ENCODE measurements around the gene NTRK2.

NTRK2 gene

GRCh38 chr9:85004818-85005413 lies 335.4 kb downstream of the NTRK2 start:
- Histone ChIP-seq H3K9me3 (ENCODE audit: control insufficient read depth, insufficient read depth, low read length) (no peaks in the 10 kb centered on the region), H3K4me1 (ENCODE audit: control insufficient read depth, insufficient read depth, low read length) (no peaks in the 10 kb centered on the region; the same call in 1 of the 2 replicates), H3K36me3 (ENCODE audit: control insufficient read depth, insufficient read depth, low read length) (no peaks in the 10 kb centered on the region), H3K4me3 (ENCODE audit: low read length) (no peak overlapping the region), H3K27me3 (ENCODE audit: control insufficient read depth, insufficient read depth, low read length) (no peaks in the 10 kb centered on the region), H3K27ac (ENCODE audit: low read length) (no peak overlapping the region)
- no CpG with 5 or more reads among the region's 3 CpGs for WGBS (ENCODE audit: insufficient coverage, insufficient read length)
- no peak for DNase-seq (ENCODE audit: low read depth, low spot score)

- DNase-seq (ENCODE audit: low read depth, low spot score): no peak
- Histone ChIP-seq H3K36me3 (ENCODE audit: control insufficient read depth, insufficient read depth, low read length) (no peaks in the 10 kb centered on the region), H3K27me3 (ENCODE audit: control insufficient read depth, insufficient read depth, low read length) (no peaks in the 10 kb centered on the region), H3K27ac (ENCODE audit: low read length) (no peak overlapping the region), H3K9me3 (ENCODE audit: control insufficient read depth, insufficient read depth, low read length) (no peaks in the 10 kb centered on the region), H3K4me3 (ENCODE audit: low read length) (no peak overlapping the region), H3K4me1 (ENCODE audit: control insufficient read depth, insufficient read depth, low read length) (no peaks in the 10 kb centered on the region; the same call in 1 of the 2 replicates)
- WGBS (ENCODE audit: insufficient coverage, insufficient read length): no CpG with 5 or more reads among the region's 1 CpG
Observed at GRCh38 chr9:85007748-85008147, 338.2 kb downstream of the NTRK2 start.

DNA sequence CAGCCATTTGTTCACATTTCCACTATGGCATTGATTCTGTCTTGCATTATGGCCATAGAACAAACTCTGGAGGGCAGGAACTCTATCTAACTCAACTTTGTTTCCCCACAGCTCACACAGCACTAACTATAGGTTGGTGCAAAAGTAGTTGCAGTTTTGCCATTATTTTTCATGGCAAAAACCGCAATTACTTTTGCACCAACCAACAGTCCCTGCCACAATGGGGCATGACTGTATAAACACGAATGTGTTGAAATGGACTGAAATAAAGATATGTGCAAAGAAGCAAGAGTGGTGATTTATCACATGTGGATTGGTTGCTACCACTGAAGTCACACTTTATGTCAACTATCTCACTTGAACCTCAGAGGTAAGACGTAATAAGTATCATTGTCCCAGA lies 338.7 kb downstream of the NTRK2 start:
- no CpG with 5 or more reads among the region's 3 CpGs for WGBS (ENCODE audit: insufficient coverage, insufficient read length)
- no peaks in the 10 kb centered on the region for H3K36me3 ChIP-seq (ENCODE audit: control insufficient read depth, insufficient read depth, low read length)
- H3K9me3 ChIP-seq (ENCODE audit: control insufficient read depth, insufficient read depth, low read length): no peaks in the 10 kb centered on the region

GRCh38 chr9:85009251-85009650 lies 339.7 kb downstream of the NTRK2 start:
- Histone ChIP-seq H3K4me1 (ENCODE audit: control insufficient read depth, insufficient read depth, low read length) (no peaks in the 10 kb centered on the region; the same call in 1 of the 2 replicates), H3K27me3 (ENCODE audit: control insufficient read depth, insufficient read depth, low read length) (no peaks in the 10 kb centered on the region), H3K36me3 (ENCODE audit: control insufficient read depth, insufficient read depth, low read length) (no peaks in the 10 kb centered on the region), H3K27ac (ENCODE audit: low read length) (no peak overlapping the region), H3K9me3 (ENCODE audit: control insufficient read depth, insufficient read depth, low read length) (no peaks in the 10 kb centered on the region), H3K4me3 (ENCODE audit: low read length) (no peak overlapping the region)
- WGBS (ENCODE audit: insufficient coverage, insufficient read length): no CpG with 5 or more reads among the region's 1 CpG
- no peak for DNase-seq (ENCODE audit: low read depth, low spot score)

More for the DNA sequence above, 338.7 kb downstream of the NTRK2 start:
- H3K4me1 ChIP-seq (ENCODE audit: control insufficient read depth, insufficient read depth, low read length): no peaks in the 10 kb centered on the region; the same call in 1 of the 2 replicates
- DNase-seq (ENCODE audit: low read depth, low spot score): no peak
- H3K4me3 ChIP-seq (ENCODE audit: low read length): no peak overlapping the region
- no peak overlapping the region for H3K27ac ChIP-seq (ENCODE audit: low read length)
- no peaks in the 10 kb centered on the region for H3K27me3 ChIP-seq (ENCODE audit: control insufficient read depth, insufficient read depth, low read length)

- DNase-seq (ENCODE audit: low read depth, low spot score): no peak
- no peak overlapping the region for H3K27ac ChIP-seq (ENCODE audit: low read length)
- H3K4me1 ChIP-seq (ENCODE audit: control insufficient read depth, insufficient read depth, low read length): no peaks in the 10 kb centered on the region
- no peaks in the 10 kb centered on the region for H3K36me3 ChIP-seq (ENCODE audit: control insufficient read depth, insufficient read depth, low read length)
- no peaks in the 10 kb centered on the region for H3K27me3 ChIP-seq (ENCODE audit: control insufficient read depth, insufficient read depth, low read length)
- WGBS (ENCODE audit: insufficient coverage, insufficient read length): no CpG with 5 or more reads among the region's 1 CpG
- no peaks in the 10 kb centered on the region for H3K9me3 ChIP-seq (ENCODE audit: control insufficient read depth, insufficient read depth, low read length)
- H3K4me3 ChIP-seq (ENCODE audit: low read length): no peak overlapping the region
Observed at GRCh38 chr9:85013703-85014102, 344.2 kb downstream of the NTRK2 start.

- Histone ChIP-seq H3K4me3 (ENCODE audit: low read length) (no peak overlapping the region), H3K27ac (ENCODE audit: low read length) (no peak overlapping the region), H3K36me3 (ENCODE audit: control insufficient read depth, insufficient read depth, low read length) (no peaks in the 10 kb centered on the region), H3K27me3 (ENCODE audit: control insufficient read depth, insufficient read depth, low read length) (no peaks in the 10 kb centered on the region), H3K9me3 (ENCODE audit: control insufficient read depth, insufficient read depth, low read length) (no peaks in the 10 kb centered on the region), H3K4me1 (ENCODE audit: control insufficient read depth, insufficient read depth, low read length) (no peaks in the 10 kb centered on the region)
- no CpG with 5 or more reads among the region's 7 CpGs for WGBS (ENCODE audit: insufficient coverage, insufficient read length)
- no peak for DNase-seq (ENCODE audit: low read depth, low spot score)
Observed at GRCh38 chr9:85014292-85014691, 344.8 kb downstream of the NTRK2 start.

DNA sequence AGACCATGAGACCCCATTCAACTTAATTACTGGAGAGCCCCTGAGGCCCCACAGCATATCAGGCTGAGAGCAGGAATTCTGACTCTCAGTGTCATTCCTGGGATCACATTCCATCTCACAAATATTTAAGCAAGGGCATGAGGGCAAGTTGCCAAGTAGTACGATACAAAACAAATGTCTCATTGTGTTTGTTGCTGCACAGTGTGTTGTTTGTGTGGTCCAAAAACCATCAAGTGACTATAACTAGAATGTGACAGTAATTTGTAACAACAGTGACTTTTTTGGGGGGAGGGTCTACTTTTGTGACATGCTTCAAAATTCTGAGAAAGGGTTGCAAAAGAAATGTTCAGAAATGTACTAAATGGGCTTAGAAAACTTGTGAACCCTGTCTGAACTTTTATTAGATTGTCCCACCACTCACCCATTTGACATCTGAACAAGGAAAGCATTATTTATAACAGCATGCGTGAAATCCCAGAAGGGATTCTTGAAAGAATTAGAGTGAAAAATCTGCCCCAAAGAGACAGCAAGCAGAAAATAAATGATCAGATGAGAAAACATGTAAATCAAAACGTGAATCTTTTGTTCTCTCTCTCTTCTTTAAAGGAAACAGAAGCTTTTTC lies 347.0 kb downstream of the NTRK2 start:
- DNase-seq (ENCODE audit: low read depth, low spot score): no peak
- no peaks in the 10 kb centered on the region for H3K27me3 ChIP-seq (ENCODE audit: control insufficient read depth, insufficient read depth, low read length)
- H3K27ac ChIP-seq (ENCODE audit: low read length): no peak overlapping the region
- H3K4me1 ChIP-seq (ENCODE audit: control insufficient read depth, insufficient read depth, low read length): no peaks in the 10 kb centered on the region
- H3K4me3 ChIP-seq (ENCODE audit: low read length): no peak overlapping the region
- WGBS (ENCODE audit: insufficient coverage, insufficient read length): no CpG with 5 or more reads among the region's 3 CpGs
- H3K9me3 ChIP-seq (ENCODE audit: control insufficient read depth, insufficient read depth, low read length): no peaks in the 10 kb centered on the region
- no peaks in the 10 kb centered on the region for H3K36me3 ChIP-seq (ENCODE audit: control insufficient read depth, insufficient read depth, low read length)

DNA sequence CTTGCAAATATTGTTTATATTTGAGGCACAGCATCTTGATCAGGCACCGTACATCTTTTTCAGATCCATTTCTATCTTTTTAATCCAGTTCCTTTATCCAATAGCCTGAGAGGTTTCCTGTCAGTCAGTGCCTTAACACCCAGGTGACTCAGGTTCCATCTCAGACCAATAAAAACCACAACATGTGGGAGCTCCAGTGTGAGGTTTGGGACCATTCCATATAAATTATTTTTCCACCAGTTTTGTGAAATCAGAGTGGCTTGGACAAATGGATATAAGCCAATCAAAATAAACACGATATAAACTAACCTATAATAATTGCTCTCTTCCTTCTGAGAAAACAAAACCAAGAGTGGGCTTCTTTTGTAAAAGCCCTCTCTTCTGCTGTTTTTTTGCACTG lies 351.3 kb downstream of the NTRK2 start:
- no peak overlapping the region for H3K27ac ChIP-seq (ENCODE audit: low read length)
- H3K27me3 ChIP-seq (ENCODE audit: control insufficient read depth, insufficient read depth, low read length): no peaks in the 10 kb centered on the region
- no peaks in the 10 kb centered on the region for H3K4me1 ChIP-seq (ENCODE audit: control insufficient read depth, insufficient read depth, low read length)
- DNase-seq (ENCODE audit: low read depth, low spot score): no peak
- H3K36me3 ChIP-seq (ENCODE audit: control insufficient read depth, insufficient read depth, low read length): no peaks in the 10 kb centered on the region
- H3K4me3 ChIP-seq (ENCODE audit: low read length): no peak overlapping the region
- WGBS (ENCODE audit: insufficient coverage, insufficient read length): no CpG with 5 or more reads among the region's 2 CpGs
- no peaks in the 10 kb centered on the region for H3K9me3 ChIP-seq (ENCODE audit: control insufficient read depth, insufficient read depth, low read length)

DNA sequence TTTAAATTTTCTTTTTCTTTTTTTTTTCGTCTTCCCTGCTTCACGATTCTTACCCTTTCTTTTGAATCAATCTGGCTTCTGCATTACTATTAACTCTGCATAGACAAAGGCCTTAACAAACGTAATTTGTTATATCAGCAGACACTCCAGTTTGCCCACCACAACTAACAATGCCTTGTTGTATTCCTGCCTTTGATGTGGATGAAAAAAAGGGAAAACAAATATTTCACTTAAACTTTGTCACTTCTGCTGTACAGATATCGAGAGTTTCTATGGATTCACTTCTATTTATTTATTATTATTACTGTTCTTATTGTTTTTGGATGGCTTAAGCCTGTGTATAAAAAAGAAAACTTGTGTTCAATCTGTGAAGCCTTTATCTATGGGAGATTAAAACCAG lies 352.2 kb downstream of the NTRK2 start:
- Histone ChIP-seq H3K4me3 (ENCODE audit: low read length) (no peak overlapping the region), H3K36me3 (ENCODE audit: control insufficient read depth, insufficient read depth, low read length) (no peaks in the 10 kb centered on the region), H3K27me3 (ENCODE audit: control insufficient read depth, insufficient read depth, low read length) (no peaks in the 10 kb centered on the region), H3K27ac (ENCODE audit: low read length) (no peak overlapping the region), H3K9me3 (ENCODE audit: control insufficient read depth, insufficient read depth, low read length) (no peaks in the 10 kb centered on the region), H3K4me1 (ENCODE audit: control insufficient read depth, insufficient read depth, low read length) (no peaks in the 10 kb centered on the region)
- DNase-seq (ENCODE audit: low read depth, low spot score): no peak
- WGBS (ENCODE audit: insufficient coverage, insufficient read length): no CpG with 5 or more reads among the region's 4 CpGs

- H3K27me3 ChIP-seq (ENCODE audit: control insufficient read depth, insufficient read depth, low read length): no peaks in the 10 kb centered on the region
- H3K27ac ChIP-seq (ENCODE audit: low read length): no peak overlapping the region
- no peaks in the 10 kb centered on the region for H3K36me3 ChIP-seq (ENCODE audit: control insufficient read depth, insufficient read depth, low read length)
- WGBS (ENCODE audit: insufficient coverage, insufficient read length): no CpG with 5 or more reads among the region's 3 CpGs
- H3K4me3 ChIP-seq (ENCODE audit: low read length): no peak overlapping the region
- DNase-seq (ENCODE audit: low read depth, low spot score): no peak
- no peaks in the 10 kb centered on the region for H3K4me1 ChIP-seq (ENCODE audit: control insufficient read depth, insufficient read depth, low read length)
- no peaks in the 10 kb centered on the region for H3K9me3 ChIP-seq (ENCODE audit: control insufficient read depth, insufficient read depth, low read length)
Observed at GRCh38 chr9:85024374-85024773, 354.8 kb downstream of the NTRK2 start.

DNA sequence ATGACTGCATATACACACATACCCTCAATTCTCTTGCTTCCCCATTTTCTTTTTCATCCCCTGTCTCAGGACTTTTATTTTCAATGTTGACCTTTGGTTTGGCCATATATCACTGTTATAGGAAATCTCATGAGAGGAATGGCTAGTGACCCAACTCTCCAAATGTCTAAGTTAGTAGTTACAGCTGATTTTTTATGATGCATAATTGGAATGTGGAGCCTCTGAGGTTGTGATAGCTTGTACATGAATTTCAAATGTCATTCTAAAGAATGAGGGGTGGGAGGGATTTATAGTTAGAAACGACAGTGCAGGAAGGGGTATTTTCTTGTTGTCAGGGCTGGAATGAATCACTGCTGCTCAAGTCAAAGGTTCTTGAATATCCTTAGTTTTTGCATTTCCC lies 356.1 kb downstream of the NTRK2 start:
- WGBS (ENCODE audit: insufficient coverage, insufficient read length): no CpG with 5 or more reads among the region's 1 CpG
- no peak overlapping the region for H3K27ac ChIP-seq (ENCODE audit: low read length)

More for the DNA sequence above, 356.1 kb downstream of the NTRK2 start:
- Histone ChIP-seq H3K4me1 (ENCODE audit: control insufficient read depth, insufficient read depth, low read length) (no peaks in the 10 kb centered on the region), H3K4me3 (ENCODE audit: low read length) (no peak overlapping the region), H3K36me3 (ENCODE audit: control insufficient read depth, insufficient read depth, low read length) (no peaks in the 10 kb centered on the region), H3K27me3 (ENCODE audit: control insufficient read depth, insufficient read depth, low read length) (no peaks in the 10 kb centered on the region), H3K9me3 (ENCODE audit: control insufficient read depth, insufficient read depth, low read length) (no peaks in the 10 kb centered on the region)
- no peak for DNase-seq (ENCODE audit: low read depth, low spot score)

Measured in iPS DF 6.9 (cell line).